PC-3 (cell line): ENCODE data around the gene GTF3C5. TPM values are rescaled to one million over a fixed set of nuclear protein-coding genes. Genes with fewer than 3 reads are reported as not detected.

Experiments
- ATAC-seq: fragments of 200-7000 bp; cut with Tn5 transposase; 2 replicates; pipeline ENCODE4 v1.9.1; 2020; ENCODE audit warnings: mild to moderate bottlenecking, moderate library complexity
- BruUV-seq: library from RNA; stranded (reverse); fragments of 400-500 nt; replicated peaks from 2 replicates; lab custom pipeline; 2021; lab: Mats Ljungman, UMichigan
- CTCF ChIA-PET: fragments of 300-600 bp; sonication (Branson Sonifier 250); formaldehyde crosslinking; loops from one replicate; lab custom pipeline; 2022; ENCODE audit warnings: antibody characterized with exemption; lab: Charles Lee
- POLR2A ChIA-PET: fragments of 300-600 bp; sonication (Branson Sonifier 250); formaldehyde crosslinking; loops from one replicate; lab custom pipeline; 2022; ENCODE audit warnings: antibody characterized with exemption; ENCODE audit not compliant: unreplicated experiment; lab: Charles Lee
- DNase-seq: peaks from one replicate; pipeline ENCODE4 v3.0.0-alpha.2; 2015
- H2AFZ ChIP-seq: fragments of 300-600 bp; sonication (generic); 2 replicates; pipeline ENCODE4 v1.6.0; 2016; ENCODE audit warnings: antibody characterized with exemption, low read length
- H3F3A ChIP-seq: fragments of 300-600 bp; sonication (generic); one replicate; pipeline ENCODE4 v1.6.0; 2017; ENCODE audit warnings: antibody characterized with exemption, low read length, control low read depth, mild to moderate bottlenecking; ENCODE audit not compliant: unreplicated experiment
- H3K27ac ChIP-seq: fragments of 300-600 bp; sonication (generic); 2 replicates; pipeline ENCODE4 v1.5.1; 2016; ENCODE audit warnings: mild to moderate bottlenecking, low read length
- H3K27me3 ChIP-seq: fragments of 300-600 bp; sonication (generic); 2 replicates; pipeline ENCODE4 v1.6.1; 2016; ENCODE audit warnings: low read length, mixed read lengths
- H3K36me3 ChIP-seq: fragments of 300-600 bp; sonication (generic); 2 replicates; pipeline ENCODE4 v1.6.1; 2016; ENCODE audit warnings: low read depth, mixed run types, low read length, mixed read lengths
- H3K4me1 ChIP-seq: fragments of 300-600 bp; sonication (generic); 2 replicates; pipeline ENCODE4 v1.5.1; 2016; ENCODE audit warnings: low read length; ENCODE audit not compliant: insufficient read depth
- H3K4me2 ChIP-seq: fragments of 300-600 bp; sonication (generic); 2 replicates; pipeline ENCODE4 v1.6.0; 2016; ENCODE audit warnings: low read length
- H3K4me3 ChIP-seq: fragments of 300-600 bp; sonication (generic); 2 replicates; pipeline ENCODE4 v1.5.1; 2016; ENCODE audit warnings: mild to moderate bottlenecking, low read length, mixed read lengths
- H3K79me2 ChIP-seq: fragments of 300-600 bp; sonication (generic); 2 replicates; pipeline ENCODE4 v1.6.1; 2017; ENCODE audit warnings: low read length, mixed read lengths
- H3K9ac ChIP-seq: fragments of 300-600 bp; sonication (generic); 2 replicates; pipeline ENCODE4 v1.6.0; 2016; ENCODE audit warnings: mild to moderate bottlenecking, low read length
- H3K9me2 ChIP-seq: fragments of 300-600 bp; sonication (generic); replicated peaks from 2 replicates; pipeline ENCODE4 v1.6.1; 2016; ENCODE audit warnings: mixed run types, low read length, mixed read lengths
- H3K9me3 ChIP-seq: fragments of 300-600 bp; sonication (generic); 2 replicates; pipeline ENCODE4 v1.6.1; 2016; ENCODE audit warnings: low read length, mixed read lengths
- H4K20me1 ChIP-seq: fragments of 300-600 bp; sonication (generic); 2 replicates; pipeline ENCODE4 v1.6.1; 2016; ENCODE audit warnings: low read length, mixed read lengths
- CTCF ChIP-seq: fragments of 300-600 bp; sonication (generic); conservative IDR thresholded peaks from 2 replicates; pipeline ENCODE4 v1.5.1; 2017; ENCODE audit warnings: antibody characterized with exemption, low read depth, mild to moderate bottlenecking, low read length
- EZH2 ChIP-seq: fragments of 300-600 bp; sonication (generic); IDR thresholded peaks from one replicate; pipeline ENCODE4 v1.6.1; 2017; ENCODE audit warnings: antibody characterized with exemption, mild to moderate bottlenecking, low read length; ENCODE audit not compliant: unreplicated experiment
- EZH2phosphoT487 ChIP-seq: fragments of 300-600 bp; sonication (generic); IDR thresholded peaks from 2 replicates; pipeline ENCODE4 v1.6.1; 2018; ENCODE audit warnings: mild to moderate bottlenecking, antibody characterized with exemption, low read length, borderline replicate concordance
- intact Hi-C: fragments of 100-400 bp; cut with micrococcal nuclease; formaldehyde crosslinking; loops from 2 replicates; pipeline ENCODE4 v1.9.0; 2023
- total RNA-seq: library from RNA; depleted of rRNA; stranded (reverse); fragments of >200 nt; gene quantifications from 2 replicates; pipeline ENCODE4 v1.2.3, GENCODE V29; 2014

GTF3C5 gene
- total RNA-seq, 1 experiment from 2014 or later: 78.5 TPM

GRCh38 chr9:133009906-133010582, 20.8 kb upstream of the GTF3C5 start:
- H4K20me1 ChIP-seq: no peaks in the 10 kb centered on the region
- no peak for TF ChIP-seq EZH2phosphoT487
- no peak for TF ChIP-seq CTCF
- no peak for TF ChIP-seq EZH2
- CTCF ChIA-PET: no interaction called here
- ATAC-seq (no peak), DNase-seq (no peak)
- H3K9me2 ChIP-seq: no peaks in the 10 kb centered on the region
- no peak overlapping the region for H2AFZ ChIP-seq
- no peak overlapping the region for H3K4me3 ChIP-seq
- POLR2A ChIA-PET: no interaction called here
- H3K9ac ChIP-seq: no peak overlapping the region
- no peaks in the 10 kb centered on the region for H3K36me3 ChIP-seq
- intact Hi-C loops: no loop called here
- H3K4me2 ChIP-seq: no peak overlapping the region
- H3K79me2 ChIP-seq: no peaks in the 10 kb centered on the region
- H3K27ac ChIP-seq: no peak overlapping the region
- no peaks in the 10 kb centered on the region for H3K4me1 ChIP-seq
- no peaks in the 10 kb centered on the region for H3F3A ChIP-seq
- H3K27me3 ChIP-seq: no peaks in the 10 kb centered on the region; the same call in none of the 2 replicates
- BruUV-seq: no TSS peak
- H3K9me3 ChIP-seq: no peaks in the 10 kb centered on the region

- Histone ChIP-seq H3F3A (no peaks in the 10 kb centered on the region), H3K4me2 (no peak overlapping the region), H3K4me3 (no peak overlapping the region), H3K27ac (no peak overlapping the region), H3K9me2 (no peaks in the 10 kb centered on the region), H3K9me3 (no peaks in the 10 kb centered on the region), H4K20me1 (no peaks in the 10 kb centered on the region), H3K9ac (no peak overlapping the region), H3K27me3 (peaks cover 11% of the 10 kb centered on the region), H3K36me3 (no peaks in the 10 kb centered on the region), H3K4me1 (no peaks in the 10 kb centered on the region), H3K79me2 (no peaks in the 10 kb centered on the region), H2AFZ (no peak overlapping the region)
- intact Hi-C loops: no loop called here
- BruUV-seq: no TSS peak
- DNase-seq: no peak
- TF ChIP-seq EZH2phosphoT487: no peak
- no peak for TF ChIP-seq CTCF
- TF ChIP-seq EZH2: no peak
- ChIA-PET POLR2A (no interaction called here), CTCF (no interaction called here)
- ATAC-seq: no peak
Observed at GRCh38 chr9:133014696-133015095, 16.1 kb upstream of the GTF3C5 start.
